ENCODE measurements around the gene KRTAP20-4.

KRTAP20-4 gene

DNA sequence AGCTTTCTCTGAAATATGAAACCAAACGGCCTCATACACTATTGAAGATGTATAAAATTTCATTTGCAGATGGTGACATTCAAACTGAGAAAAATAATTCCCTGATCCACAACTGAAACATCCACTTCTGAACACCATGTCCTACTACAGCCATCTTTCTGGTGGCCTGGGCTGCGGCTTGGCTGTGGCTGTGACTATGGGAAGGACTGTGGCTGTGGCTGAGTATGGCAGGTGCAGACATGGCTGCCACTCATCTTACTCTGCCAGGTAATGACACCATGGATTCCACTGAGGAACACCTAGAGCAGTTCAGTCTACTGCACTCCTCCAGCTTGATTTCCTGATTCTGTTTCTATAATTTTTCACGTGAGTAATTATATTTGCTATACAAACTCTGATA is at the start of gene KRTAP20-4:
TSS of gene KRTAP20-4 (plus strand) at position 106 of the 400 bp plus-strand sequence.
- no peak for DNase-seq

DNA sequence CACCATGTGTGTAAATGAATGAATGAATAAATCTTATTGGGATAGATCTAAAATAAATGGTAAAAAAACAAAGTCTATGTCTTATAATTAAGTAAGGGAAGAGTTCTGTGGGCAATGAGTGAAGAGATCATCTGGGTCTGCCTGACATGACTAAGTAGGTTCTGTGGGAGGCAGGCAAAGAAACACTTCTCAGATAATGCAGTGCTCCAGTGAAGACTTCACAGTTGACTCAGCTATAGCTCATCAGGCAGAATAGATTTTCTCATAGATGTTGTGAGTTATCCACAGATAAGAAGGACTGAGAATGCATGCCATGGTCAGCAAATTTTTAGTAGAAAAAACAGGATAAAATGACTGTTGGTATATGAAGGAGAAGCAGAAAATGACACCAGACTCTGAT is 42.7 kb upstream of the KRTAP20-4 start:
- no peak for DNase-seq

DNA sequence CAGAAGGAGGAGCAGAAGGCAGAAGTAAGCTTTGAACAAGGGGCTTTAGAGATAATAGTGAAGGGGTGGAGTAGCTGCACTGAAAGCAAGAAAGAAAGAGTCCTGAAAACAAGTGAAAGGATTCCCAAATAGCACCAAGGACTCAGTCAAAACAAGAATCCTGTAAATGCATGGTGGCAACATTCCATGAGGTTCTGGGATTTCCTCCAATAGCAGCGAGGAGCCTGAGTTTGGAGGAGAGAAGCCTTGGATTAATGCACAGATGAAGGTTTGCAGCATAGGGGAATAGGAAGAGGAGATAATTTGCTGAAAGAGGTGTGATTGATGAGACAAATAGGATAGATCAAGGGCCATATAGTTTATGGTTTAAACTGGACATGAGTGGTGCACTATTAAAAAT is 41.1 kb upstream of the KRTAP20-4 start:
- DNase-seq, result peak; percentile 28 to 53

DNA sequence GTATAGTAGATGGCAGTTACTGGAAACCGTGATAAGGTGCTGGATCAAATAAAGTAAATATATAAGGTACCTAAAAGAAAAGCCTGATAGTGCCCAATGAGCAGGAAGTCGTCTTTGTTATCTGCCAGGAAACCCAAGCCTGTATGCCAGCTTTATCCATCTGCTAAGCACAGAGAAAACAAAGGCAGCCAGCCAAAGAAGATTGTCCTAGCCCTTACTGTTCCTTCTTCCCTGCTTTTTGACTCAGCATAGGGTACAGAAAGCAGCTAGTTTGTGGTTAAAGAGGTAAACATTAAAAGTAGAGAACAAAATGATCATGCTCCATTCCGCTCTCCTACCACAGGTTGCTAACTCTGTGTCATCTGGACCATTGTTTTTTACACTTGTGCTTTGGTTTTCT is 40.3 kb upstream of the KRTAP20-4 start:
- peak; percentile 41 to 69 for DNase-seq

DNA sequence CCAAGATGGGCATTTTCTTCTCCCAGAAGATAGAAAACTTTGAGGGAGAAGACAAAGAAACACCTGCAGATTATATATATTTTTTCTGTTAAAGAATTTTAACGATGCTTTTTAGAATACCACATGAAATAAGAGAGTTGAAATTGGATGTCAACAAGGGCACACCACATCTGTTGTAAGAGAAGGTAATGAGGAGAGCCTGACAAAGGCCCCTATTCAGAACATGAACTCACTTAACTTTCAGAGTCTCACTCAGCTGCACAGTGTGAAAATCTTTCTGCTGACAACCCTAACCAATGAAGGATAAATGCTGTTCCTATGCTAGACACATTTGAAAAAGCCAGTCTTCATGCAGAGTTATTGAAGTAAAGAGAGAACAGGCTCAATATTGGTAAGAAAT is 37.6 kb upstream of the KRTAP20-4 start:
- DNase-seq, result no peak

DNA sequence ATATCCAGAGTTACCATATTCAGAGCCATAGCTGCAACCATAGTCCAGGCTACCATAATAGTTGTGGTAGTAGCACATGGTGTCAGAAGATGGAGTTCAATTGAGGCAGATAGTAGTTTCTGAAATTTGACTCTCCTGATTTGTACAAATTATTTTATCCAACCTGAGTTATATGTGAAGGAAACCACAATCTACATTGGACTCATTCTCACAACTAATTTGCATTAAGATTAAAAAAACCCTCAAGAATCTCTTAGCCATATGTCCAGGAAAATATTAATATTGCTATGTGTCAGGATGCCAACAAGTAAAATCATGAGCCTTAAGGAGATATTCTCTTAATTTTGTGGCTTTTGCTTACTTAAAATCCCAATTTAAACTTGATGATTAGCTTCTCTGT is 30.1 kb upstream of the KRTAP20-4 start, which contains the start of gene KRTAP22-2:
TSS of gene KRTAP22-2 (minus strand) at position 101 of the 400 bp plus-strand sequence.
- no peak for DNase-seq

DNA sequence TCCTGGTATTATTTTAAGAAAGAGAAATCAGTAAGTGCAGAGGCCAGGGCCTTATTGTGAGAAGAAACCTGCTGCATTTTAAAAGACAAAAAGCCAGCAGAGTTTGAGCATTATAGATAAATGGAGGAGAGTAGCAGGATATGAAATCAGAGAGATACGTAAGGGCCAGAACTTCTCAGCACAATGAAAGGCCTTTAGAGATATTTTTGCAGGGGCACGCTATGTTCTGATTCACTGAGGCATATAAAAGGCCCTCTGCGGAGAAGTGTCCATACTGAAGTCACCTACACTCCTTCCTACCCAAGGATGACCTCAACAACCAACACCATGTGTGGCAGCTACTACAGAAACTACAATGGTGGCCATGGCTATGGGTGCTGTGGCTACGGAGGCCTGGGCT is 28.3 kb upstream of the KRTAP20-4 start, which contains the start of gene KRTAP6-3:
TSS of gene KRTAP6-3 (plus strand) at position 301 of the 400 bp plus-strand sequence. CDS start at position 307, 6 bp downstream.
- DNase-seq, result no peak

DNA sequence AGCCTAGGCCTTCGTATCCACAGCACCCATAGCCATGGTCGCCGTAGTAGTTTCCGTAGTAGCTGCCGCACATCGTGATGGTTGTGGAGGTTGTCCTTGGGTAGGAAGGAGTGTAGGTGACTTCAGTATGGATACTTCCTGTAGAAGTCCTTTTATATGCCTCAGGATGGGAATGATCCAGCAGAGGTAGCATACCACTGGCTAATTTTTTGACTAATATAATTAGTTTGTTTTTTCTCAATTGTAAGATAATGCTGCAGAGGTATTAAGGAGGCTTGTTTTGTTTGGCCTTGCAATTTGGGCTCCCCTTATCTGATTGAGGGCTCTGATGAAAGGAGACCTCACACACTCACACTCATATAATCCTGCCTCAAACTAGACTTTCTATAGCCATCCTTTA is 21.6 kb upstream of the KRTAP20-4 start, which contains the start of gene KRTAP6-2:
TSS of gene KRTAP6-2 (minus strand) at position 101 of the 400 bp plus-strand sequence. CDS start at position 73, 28 bp downstream.
- DNase-seq, result no peak

DNA sequence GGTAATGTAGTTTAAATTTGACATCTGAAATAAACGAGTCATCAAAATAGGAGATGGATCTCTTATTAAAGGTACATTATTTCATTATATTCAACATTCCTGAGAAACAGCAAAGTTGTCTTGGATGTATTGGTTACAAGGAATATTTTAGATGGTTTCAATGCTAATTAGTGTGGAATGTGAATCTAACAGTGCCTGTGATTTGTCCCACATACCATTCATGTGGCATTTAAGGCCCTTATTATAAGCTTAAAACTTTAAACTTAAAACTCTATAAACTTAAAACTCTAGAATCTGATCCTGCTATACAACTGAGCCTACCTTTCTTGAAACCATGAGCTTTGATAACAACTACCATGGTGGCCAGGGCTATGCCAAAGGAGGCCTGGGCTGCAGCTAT is 19.6 kb upstream of the KRTAP20-4 start, which contains the start of gene KRTAP22-1:
TSS of gene KRTAP22-1 (plus strand) at position 301 of the 400 bp plus-strand sequence.
- DNase-seq, result no peak

DNA sequence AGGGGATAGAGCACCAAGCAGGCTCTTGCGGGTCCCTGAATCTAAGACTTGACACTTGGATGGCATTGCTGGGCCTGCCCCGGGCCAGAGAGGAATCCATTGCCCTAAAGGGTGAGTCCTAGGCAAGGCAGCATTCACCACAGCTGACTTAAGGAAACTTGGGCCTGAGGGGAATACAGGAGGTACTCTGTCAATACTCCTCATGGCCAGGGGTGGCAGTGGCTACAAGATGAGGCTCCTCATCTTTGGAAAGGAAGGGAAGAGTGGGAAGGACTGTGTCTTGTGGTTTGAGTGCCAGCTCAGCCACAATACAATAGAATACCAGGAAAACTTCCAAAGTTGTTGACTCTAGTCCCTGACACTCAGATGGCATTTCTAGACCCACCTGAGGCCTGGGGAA is 14.5 kb upstream of the KRTAP20-4 start:
- no peak for DNase-seq

DNA sequence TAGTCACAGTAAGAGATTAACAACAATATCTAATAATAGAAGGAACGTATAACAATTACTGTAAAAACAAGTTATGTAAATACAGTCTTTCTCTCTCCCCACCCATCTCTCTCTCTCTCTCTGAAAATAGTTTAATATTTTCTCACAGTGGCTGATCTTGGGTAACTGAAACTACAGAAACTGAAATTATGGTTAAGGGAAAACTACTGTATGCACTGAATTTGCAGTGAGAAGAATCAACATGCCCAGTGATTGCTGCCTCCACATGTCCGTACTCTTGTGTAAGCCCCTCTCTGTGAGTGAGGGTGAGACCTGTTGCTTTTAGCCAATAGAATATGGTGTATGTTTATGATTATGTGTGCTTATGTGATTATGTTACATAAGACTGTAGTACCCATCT is 8.3 kb upstream of the KRTAP20-4 start:
- DNase-seq, result no peak

DNA sequence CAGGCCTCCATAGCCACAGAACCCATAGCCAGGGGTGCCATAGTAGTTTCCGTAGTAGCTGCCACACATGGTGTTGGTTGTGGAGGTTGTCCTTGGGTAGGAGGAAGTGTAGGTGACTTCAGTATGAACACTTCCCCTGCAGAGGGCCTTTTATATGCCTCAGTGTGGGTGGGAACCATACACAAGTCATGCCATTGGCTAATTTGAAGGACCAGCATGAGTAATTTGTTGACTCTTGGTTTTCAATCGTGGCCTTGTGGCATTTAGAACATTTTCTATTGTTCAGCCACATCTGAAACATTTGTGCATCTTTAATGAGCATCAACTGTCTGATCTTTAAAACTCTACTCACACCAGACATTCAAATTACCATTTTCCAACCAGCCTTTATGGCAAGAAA is 6.6 kb upstream of the KRTAP20-4 start, which contains the start of gene KRTAP6-1:
TSS of gene KRTAP6-1 (minus strand) at position 95 of the 400 bp plus-strand sequence. CDS start at position 69, 26 bp downstream.
- DNase-seq, result no peak

DNA sequence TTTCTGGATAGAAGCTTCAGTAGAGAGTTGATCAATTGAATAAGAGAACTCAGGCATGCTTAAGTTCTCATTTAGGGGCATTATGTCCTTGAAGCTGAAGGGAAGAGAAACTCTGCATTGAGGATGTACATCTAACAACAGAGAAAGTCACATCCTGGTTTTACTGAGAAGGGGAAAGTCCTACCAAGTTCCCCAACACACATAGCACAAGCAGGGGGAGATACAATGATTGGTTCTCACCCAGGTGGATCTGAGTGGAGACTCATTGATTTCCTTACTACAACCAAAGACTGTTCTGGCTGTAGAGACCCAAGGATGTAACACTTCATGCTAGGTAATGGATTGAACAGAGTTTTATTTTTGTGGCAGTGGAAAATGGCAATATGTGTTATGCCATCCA is 5.2 kb upstream of the KRTAP20-4 start:
- no peak for DNase-seq

DNA sequence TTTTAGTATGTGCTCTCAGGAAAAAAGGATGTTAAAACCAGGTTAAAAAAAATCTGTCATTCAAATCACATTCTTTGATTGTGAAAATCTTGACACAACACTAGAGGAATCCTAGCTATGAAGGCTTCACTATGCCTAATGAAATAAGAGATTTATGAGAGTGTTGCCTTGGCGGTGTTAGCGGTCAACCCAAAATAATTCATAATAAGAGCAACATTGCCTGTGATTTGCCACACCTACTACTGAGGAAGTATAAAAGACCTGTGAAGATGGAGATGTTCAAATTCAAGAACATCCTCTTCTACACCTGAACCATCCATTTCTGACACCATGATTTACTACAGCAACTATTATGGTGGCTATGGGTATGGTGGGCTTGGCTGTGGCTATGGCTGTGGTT is 4.3 kb upstream of the KRTAP20-4 start, which contains the start of gene KRTAP20-1:
TSS of gene KRTAP20-1 (plus strand) at position 301 of the 400 bp plus-strand sequence. CDS start at position 331, 30 bp downstream.
- no peak for DNase-seq

DNA sequence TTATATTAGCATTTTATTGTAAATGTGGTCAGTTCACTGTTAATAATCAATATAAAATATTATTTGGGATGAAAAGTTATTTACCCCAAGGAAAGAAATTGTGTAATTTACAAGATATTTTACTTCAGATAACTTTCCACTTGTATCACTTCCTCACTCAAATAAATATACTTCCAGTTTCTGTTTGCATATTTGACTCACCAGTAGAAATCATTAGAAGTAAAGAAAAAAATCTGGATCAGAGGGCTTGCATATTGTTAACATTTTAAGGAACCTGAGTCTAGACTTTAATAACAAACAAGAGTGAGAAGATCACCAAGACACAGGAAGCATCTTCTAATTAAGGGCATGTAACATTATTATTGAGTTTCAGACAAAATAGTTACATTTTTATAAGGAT is 347 bp upstream of the KRTAP20-4 start:
- DNase-seq, result no peak

DNA sequence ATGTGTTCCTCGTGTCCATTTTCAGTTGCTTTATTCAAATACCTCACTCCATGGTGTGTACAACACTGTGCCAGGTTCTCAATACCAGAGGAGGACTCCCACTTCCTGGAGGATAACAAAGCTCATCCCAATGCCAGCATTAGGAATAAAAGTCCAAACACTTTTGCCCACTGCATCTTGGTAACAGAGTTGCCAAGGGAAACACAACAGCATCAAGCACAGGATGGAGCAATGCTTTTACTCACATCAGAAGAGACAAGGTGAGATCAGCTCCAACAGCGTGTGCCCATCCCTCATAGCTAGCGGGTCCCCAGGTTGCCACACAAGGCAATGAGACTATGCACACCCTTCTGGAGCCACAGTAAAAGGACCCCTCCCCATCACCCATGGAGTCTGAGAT is 2.9 kb downstream of the KRTAP20-4 start:
- DNase-seq, result no peak

DNA sequence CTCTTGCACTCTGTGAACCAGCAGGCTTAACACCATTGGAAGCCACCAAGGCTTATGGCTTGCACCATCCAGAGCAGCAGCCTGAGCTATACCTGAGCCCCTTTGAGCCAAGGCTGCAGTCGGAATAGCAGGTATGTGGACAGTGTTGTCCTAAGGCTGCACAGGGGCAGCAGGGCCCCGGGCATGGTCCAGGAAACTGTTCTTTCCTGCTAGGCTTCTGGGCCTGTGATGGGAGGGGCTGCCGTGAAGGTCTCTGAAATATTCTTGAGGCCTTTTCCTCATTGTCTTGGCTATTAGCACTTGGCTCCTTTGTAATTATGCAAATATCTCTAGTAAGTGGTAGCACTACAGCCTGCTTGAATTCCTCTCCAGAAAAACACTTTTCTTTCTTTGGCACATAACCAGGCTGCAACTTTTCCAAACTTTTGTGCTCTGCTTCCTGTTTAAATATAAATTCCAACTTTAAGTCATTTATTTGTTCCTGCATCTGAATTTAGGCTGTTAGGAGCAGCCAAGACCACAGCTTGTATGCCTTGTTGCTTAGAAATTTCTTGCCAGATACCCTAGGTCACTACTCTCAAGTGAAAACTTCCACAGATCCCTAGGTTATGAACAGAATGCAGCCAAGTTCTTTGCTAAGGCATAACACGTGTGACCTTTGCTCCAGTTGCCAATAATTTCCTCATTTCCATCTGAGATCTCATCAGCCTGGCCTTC is 5.2 kb downstream of the KRTAP20-4 start:
- no peak for DNase-seq

DNA sequence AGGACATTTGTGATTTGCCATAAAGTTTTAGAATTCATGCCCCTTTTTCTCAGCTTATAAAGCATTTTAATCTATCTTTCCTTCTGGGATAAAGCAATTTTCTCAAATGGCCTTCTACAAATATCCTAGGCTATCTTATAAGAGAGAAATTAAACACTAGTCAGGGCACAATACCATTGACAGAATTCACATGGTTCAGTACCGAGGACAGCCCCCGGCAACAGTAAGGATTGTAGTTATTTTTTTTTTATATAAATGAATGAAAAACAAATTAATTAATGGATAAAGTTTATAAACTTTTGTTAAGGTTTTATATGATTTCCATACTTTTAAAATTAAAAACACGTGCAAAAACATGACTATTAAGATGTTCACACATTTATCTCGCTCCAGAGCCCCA is 7.7 kb downstream of the KRTAP20-4 start:
- no peak for DNase-seq

DNA sequence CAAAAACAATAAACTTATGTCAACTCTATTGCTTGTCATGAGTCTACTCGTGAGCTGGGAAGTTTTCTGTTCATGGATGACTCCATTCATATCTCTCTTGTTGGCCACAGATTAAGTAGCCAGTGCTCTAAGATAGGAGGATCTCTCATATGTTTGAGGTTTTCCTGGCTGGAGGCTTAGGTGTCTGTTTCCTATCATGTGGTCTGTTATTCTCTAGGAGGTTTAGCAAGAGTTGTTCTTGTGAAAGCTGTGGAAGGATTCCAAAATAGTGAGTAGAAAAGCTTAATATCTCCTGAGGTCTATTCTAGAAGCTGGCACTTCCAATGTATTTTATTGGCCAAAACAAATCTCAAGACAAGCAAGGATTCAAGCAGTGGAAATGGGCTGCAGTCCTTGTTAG is 8.8 kb downstream of the KRTAP20-4 start:
- DNase-seq, result no peak

DNA sequence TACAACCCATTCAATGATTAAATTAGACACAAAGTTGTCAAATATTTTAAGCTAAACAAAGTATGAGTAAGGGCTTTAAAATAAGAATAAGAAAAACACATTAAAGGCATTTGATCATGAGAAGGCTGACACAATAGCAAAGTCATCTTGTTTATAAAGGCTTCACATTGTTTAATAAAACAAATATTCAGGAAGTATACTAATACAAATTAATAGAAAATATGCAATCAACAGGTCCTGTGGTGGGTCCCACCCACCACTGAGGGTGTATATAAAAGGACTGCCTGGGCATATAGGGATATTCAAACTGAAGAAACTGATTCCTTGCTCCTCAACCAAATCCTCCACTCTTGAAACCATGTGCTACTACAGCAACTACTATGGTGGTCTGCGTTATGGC is 14.5 kb downstream of the KRTAP20-4 start, which contains the start of gene KRTAP20-2:
TSS of gene KRTAP20-2 (plus strand) at position 301 of the 400 bp plus-strand sequence. CDS start at position 359, 58 bp downstream.
- DNase-seq, result no peak

DNA sequence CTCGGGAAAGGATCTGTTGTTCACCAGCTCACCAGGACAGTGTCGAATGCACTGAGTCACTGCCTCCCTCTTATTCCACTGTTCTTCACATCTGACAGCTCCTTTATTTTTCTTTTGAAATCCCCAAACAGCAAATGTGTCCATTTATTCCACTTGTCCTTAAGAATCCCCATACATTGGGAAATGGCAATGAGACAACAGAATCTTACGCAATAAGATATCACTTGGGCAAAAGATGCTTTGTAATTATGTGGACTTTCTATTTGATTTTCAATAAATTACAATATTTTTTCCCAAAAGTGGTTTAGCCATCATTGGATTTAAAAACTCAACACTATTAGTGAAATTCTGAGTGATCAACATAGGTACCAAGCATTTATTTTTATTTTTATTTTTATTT is 18.3 kb downstream of the KRTAP20-4 start:
- DNase-seq, result no peak

DNA sequence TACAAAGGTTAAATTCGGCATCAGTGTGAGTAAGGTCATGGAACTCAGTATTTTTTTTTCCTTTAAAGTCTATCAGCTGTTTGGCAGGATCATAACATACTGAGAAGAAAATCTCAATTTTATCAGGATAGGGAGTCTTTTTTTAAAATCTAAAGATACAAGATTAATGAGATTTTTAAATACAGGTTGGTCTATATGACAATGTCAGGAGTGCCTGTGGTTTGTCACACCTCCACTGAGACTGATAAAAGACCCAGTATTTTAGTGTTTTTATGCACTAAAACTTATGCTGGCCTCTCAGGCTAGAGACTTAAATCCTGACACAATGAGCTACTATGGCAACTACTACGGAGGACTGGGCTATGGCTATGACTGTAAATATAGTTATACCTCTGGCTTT is 22.1 kb downstream of the KRTAP20-4 start, which contains the start of gene KRTAP20-3:
TSS of gene KRTAP20-3 (plus strand) at position 301 of the 400 bp plus-strand sequence.
- DNase-seq, result no peak

DNA sequence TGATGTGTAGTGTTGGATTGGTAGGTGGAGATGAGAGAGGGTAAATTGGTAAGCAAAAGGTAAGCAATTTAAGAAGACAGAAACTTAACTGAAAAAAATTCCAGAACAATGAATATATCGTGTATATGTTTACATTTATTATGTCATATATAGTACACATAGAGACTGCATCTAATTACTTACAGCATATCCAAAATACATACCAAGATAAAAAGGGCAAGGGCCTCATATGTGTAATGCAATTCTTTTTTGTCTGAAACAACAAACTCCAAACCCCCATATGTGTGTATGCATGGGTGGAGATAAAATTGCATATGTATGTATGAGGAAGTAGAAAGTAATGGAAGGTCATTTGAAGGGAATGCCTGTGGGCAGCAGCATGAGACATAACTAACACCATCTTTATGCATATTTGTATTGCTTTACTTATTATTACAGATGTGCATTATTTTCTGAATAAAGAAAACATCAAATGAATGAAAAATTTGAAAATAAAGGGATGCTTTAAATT is 26.5 kb downstream of the KRTAP20-4 start:
- no peak for DNase-seq

DNA sequence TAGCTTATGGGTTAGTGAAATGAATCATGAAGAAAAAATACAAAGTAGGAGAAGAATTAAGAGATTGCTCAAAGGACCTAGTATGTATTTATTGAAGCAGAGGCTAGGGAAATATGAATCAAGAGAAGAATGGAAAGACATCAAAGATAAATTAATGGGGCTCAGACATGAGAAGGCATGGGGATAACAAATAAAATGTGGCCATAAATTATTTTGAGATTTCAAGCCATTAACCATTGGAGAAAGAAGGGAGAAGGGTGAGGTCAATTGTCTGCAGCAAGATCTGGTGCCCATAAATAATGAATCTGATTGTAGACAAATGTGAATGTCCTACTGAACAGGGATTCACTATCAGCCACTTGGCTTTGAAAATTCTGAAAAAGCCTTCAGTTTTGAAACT is 32.5 kb downstream of the KRTAP20-4 start:
- DNase-seq, result no peak
